Left kidney (tissue), 2 donors: ENCODE data around the gene PRSS1. TPM values are rescaled to one million over a fixed set of nuclear protein-coding genes. Genes with fewer than 3 reads are reported as not detected.

Source experiments
- DNase-seq: peaks from one replicate; pipeline ENCODE4 v3.0.0-alpha.2; 2013
- polyA plus RNA-seq: library from polyadenylated mRNA; unstranded; fragments of 120-200 nt; gene quantifications from one replicate; pipeline ENCODE4 v1.2.1, GENCODE V29; 2013; ENCODE audit not compliant: insufficient read length

Gene PRSS1
- polyA plus RNA-seq, 1 donor = not detected

DNA sequence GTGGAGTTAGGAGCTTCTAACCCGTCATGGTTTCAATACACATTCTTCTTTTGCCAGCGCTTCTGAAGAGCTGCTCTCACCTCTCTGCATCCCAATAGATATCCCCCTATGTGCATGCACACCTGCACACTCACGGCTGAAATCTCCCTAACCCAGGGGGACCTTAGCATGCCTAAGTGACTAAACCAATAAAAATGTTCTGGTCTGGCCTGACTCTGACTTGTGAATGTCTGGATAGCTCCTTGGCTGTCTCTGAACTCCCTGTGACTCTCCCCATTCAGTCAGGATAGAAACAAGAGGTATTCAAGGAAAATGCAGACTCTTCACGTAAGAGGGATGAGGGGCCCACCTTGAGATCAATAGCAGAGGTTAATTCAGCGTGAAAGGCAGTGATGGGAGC, 43.9 kb downstream of the PRSS1 start:
- no peak for DNase-seq

DNA sequence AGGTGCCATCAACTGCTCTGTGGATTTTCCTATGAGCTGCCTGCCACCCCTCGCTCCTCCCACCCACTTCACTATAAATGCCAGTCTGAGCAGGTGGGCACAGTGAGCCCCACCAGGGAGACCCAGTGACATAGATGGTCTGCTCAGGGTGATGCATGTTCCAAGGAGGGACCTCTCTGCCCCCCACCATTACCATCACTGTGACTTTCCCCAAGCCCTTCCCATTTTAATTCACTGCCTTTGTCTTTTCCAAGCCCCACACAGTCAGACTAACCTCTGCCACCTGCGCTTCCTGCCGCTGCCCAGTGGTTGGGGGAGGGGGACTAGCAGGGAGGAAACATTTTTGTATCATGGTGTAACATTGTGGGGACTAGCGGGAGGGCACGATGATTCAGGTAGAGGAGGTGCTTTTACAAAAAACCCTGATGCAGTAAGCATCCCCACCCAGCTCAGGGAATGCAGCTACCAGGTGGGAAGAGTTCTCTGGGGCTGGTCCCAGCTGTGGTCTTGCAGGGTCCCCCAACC, 46.1 kb downstream of the PRSS1 start:
- DNase-seq = no peak

DNA sequence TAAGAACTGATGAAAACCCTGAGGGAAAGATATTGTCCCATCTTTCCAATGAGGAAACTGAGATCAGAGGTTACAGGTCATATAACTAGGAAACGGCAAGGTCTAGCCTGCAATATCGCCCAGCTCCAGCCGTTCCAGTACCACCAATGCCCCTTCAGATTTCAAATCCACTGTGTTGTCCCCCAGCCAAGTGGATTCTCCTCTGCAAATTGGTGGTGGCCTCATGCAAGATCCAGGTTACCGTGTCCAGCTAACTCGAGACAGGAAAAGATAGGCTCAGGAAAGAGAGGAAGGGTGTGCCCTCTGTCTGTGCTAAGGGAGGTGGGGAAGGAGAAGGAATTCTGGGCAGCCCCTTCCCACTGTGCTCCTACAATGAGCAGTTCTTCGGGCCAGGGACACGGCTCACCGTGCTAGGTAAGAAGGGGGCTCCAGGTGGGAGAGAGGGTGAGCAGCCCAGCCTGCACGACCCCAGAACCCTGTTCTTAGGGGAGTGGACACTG, 46.8 kb downstream of the PRSS1 start:
- DNase-seq = no peak

DNA sequence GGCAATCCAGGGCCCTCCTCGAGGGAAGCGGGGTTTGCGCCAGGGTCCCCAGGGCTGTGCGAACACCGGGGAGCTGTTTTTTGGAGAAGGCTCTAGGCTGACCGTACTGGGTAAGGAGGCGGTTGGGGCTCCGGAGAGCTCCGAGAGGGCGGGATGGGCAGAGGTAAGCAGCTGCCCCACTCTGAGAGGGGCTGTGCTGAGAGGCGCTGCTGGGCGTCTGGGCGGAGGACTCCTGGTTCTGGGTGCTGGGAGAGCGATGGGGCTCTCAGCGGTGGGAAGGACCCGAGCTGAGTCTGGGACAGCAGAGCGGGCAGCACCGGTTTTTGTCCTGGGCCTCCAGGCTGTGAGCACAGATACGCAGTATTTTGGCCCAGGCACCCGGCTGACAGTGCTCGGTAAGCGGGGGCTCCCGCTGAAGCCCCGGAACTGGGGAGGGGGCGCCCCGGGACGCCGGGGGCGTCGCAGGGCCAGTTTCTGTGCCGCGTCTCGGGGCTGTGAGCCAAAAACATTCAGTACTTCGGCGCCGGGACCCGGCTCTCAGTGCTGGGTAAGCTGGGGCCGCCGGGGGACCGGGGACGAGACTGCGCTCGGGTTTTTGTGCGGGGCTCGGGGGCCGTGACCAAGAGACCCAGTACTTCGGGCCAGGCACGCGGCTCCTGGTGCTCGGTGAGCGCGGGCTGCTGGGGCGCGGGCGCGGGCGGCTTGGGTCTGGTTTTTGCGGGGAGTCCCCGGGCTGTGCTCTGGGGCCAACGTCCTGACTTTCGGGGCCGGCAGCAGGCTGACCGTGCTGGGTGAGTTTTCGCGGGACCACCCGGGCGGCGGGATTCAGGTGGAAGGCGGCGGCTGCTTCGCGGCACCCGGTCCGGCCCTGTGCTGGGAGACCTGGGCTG, 47.5 kb downstream of the PRSS1 start:
- no peak for DNase-seq

DNA sequence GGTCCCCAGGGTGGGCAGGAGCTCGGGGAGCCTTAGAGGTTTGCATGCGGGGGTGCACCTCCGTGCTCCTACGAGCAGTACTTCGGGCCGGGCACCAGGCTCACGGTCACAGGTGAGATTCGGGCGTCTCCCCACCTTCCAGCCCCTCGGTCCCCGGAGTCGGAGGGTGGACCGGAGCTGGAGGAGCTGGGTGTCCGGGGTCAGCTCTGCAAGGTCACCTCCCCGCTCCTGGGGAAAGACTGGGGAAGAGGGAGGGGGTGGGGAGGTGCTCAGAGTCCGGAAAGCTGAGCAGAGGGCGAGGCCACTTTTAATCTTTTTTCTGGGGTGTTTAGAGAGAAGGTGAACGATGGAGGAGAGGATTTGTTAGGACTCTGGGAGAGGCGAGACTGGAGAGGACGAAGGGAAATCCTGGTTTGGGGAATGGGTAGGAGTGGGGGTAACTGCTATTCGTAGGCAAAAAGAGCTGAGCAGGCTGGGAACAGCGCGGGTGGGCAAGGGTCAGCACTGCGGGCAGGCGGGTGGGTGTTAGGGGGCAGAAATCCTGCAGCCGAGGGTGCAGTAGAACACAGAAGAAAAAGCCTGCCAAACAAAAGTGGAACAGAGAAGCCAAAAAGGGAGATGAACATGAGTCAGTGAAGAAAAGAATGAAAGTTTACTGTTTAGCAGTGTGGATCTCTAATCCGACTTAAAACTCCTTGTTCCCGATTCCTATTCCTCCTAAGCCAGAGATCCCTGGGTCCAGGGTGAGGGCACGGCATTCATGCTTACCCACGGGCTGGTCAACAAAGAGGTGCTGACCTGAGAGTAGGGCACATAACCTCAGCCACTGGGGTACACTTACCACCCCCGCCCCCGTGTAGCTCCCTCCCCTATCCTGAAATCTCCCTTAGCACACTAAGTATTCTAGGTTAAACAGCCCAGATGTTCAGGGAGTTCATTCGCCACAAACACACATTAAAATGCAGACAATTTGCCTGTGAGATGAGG, 48.4 kb downstream of the PRSS1 start:
- DNase-seq = no peak

DNA sequence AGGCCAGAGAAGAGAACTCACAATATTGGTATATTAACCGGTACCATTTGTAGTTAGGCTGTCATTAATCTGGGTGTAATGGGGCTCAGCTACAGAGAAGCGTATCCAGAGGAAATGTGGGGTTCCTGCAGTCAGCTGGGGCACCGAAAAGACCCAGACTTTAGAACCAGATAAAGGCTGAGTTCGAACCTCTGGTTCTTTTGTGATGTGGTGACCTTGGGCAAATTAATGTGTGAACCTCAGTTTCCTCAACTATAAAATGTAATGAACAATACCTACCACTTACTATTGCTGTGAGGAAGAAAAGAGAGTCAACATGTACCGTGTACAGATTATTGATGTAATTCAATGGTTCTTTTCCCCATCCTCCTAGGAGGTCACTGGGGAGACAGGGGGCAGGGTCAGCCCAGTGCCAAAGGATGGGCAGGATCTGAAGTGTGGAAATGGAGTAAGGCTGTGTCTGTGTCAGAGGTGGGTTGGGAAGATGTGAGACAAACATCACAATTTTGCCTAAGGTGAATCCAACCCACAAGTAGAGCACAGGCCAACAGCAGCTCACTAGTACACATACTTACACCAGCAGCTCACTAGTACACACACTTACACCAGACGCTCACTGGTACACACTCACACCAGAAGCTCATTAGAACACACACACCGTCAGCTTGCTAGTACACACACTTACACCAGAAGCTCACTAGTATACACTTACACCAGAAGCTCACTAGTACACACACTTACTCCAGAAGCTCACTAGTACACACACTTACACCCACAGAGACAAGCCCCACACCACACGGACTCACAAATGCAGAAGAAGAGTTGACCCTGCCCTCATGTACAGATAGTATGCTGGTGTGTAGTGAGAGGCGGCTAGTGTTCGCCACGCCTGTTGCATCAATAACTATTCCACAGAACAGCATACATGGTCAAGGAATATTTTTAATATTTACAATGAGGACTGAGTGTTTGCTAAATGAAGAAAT, 49.5 kb downstream of the PRSS1 start:
- DNase-seq = no peak

DNA sequence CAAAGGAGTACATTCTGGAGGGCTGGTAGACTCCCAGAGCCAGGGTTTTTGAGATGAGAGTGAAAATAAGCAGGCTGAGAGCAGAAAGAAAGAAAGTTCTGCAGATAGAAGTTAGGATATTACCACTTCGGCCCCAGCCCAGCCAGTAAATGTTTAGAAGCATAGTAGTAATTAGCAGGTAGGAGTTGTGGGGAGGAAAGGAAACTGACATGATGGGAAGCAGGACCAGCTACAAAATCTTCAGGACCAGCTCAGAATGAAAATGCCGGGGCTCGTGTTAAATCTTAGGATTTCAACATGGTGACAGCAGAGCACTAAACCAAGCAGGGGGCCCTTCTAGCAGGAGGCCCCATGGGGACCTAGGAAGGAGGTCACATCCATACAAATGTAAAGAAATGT, 50.2 kb downstream of the PRSS1 start:
- no peak for DNase-seq

DNA sequence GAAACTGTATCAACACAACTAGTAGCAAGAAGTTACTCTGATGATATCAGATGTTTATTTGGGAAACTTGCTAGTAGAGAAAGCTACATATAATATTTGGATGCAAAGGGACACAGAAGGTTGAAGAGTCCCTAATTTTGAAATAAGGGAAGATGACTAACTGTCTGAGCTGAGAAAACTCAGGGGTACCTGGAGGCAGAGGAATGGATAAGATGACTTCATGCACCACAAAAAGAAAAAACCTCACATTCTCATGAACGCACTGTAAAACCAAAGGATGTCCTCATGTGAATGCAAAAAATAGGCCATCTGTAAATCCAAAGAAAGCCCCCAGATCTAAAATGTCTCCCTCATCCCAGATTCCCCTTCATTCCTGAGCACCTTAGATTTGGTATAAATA, 50.8 kb downstream of the PRSS1 start:
- DNase-seq = no peak

DNA sequence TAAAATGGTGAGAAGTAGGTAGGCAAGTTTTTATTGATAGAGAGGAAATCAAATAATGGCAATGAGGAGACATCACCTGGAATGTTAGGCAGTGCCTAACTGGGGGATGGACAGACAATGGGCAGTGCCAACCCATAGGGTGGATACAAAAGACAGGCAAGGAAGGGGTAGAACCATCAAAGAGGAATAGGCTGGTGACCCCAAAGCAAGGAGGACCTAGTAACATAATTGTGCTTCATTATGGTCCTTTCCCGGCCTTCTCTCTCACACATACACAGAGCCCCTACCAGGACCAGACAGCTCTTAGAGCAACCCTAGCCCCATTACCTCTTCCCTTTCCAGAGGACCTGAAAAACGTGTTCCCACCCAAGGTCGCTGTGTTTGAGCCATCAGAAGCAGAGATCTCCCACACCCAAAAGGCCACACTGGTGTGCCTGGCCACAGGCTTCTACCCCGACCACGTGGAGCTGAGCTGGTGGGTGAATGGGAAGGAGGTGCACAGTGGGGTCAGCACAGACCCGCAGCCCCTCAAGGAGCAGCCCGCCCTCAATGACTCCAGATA, 51.5 kb downstream of the PRSS1 start:
- no peak for DNase-seq

DNA sequence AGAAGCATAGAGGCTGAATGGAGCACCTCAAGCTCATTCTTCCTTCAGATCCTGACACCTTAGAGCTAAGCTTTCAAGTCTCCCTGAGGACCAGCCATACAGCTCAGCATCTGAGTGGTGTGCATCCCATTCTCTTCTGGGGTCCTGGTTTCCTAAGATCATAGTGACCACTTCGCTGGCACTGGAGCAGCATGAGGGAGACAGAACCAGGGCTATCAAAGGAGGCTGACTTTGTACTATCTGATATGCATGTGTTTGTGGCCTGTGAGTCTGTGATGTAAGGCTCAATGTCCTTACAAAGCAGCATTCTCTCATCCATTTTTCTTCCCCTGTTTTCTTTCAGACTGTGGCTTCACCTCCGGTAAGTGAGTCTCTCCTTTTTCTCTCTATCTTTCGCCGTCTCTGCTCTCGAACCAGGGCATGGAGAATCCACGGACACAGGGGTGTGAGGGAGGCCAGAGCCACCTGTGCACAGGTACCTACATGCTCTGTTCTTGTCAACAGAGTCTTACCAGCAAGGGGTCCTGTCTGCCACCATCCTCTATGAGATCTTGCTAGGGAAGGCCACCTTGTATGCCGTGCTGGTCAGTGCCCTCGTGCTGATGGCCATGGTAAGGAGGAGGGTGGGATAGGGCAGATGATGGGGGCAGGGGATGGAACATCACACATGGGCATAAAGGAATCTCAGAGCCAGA, 52.5 kb downstream of the PRSS1 start:
- no peak for DNase-seq

DNA sequence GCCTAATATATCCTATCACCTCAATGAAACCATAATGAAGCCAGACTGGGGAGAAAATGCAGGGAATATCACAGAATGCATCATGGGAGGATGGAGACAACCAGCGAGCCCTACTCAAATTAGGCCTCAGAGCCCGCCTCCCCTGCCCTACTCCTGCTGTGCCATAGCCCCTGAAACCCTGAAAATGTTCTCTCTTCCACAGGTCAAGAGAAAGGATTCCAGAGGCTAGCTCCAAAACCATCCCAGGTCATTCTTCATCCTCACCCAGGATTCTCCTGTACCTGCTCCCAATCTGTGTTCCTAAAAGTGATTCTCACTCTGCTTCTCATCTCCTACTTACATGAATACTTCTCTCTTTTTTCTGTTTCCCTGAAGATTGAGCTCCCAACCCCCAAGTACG, 53.0 kb downstream of the PRSS1 start:
- DNase-seq = no peak

Other genes starting within 250 kb of the PRSS1 start
- gene PRSS2, start 21.5 kb downstream of the PRSS1 start, polyA plus RNA-seq = not detected
- gene EPHB6, start 105.6 kb downstream of the PRSS1 start, polyA plus RNA-seq = 18.0 TPM
- 12.3 TPM for gene TRPV6, start 136.3 kb downstream of the PRSS1 start, polyA plus RNA-seq
- gene TRPV5, start 184.3 kb downstream of the PRSS1 start, polyA plus RNA-seq = 1.5 TPM
- 1.5 TPM for gene LLCFC1, start 190.0 kb downstream of the PRSS1 start, polyA plus RNA-seq
- 3.8 TPM for gene KEL, start 212.9 kb downstream of the PRSS1 start, polyA plus RNA-seq